K562 (cell line): ENCODE data around the gene JKAMP.

Experiments used
- CEBPB ChIP-seq: fragments of 450-650 bp; IDR thresholded peaks from 2 replicates; pipeline ENCODE4 v1.6.1; 2016; ENCODE audit warnings: missing genetic modification characterization, missing compliant biosample characterization
- EZH2 ChIP-seq: IDR thresholded peaks from 2 replicates; pipeline ENCODE4 v1.6.1; 2012; ENCODE audit warnings: low read depth, mild to moderate bottlenecking, inconsistent platforms, low read length, borderline replicate concordance
- FOXA1 ChIP-seq: fragments of 450-650 bp; IDR thresholded peaks from 2 replicates; pipeline ENCODE4 v1.6.1; 2016; ENCODE audit warnings: mild to moderate bottlenecking, borderline replicate concordance
- FOXP1 ChIP-seq: sonication (generic); formaldehyde crosslinking; IDR thresholded peaks from 2 replicates; pipeline ENCODE4 v1.8.0; 2022; ENCODE audit warnings: mild to moderate bottlenecking, missing genetic modification reagents
- HDAC1 ChIP-seq, 2 experiments: fragments of 450-650 bp; IDR thresholded peaks; 2 replicates each; pipeline ENCODE4 v1.6.1; 2016 to 2017; ENCODE audit warnings: inconsistent platforms in 1 of 2, mild to moderate bottlenecking in 1 of 2, moderate library complexity in 1 of 2
- IRF1 ChIP-seq: sonication (generic); formaldehyde crosslinking; IDR thresholded peaks from 2 replicates; pipeline ENCODE4 v1.8.0; 2022; ENCODE audit warnings: missing genetic modification reagents, mild to moderate bottlenecking, borderline replicate concordance
- MAX ChIP-seq: sonication (generic); formaldehyde crosslinking; IDR thresholded peaks from 2 replicates; pipeline ENCODE4 v1.9.0; 2022; ENCODE audit warnings: mild to moderate bottlenecking, missing genetic modification reagents
- MCM2 ChIP-seq: fragments of 450-650 bp; IDR thresholded peaks from 2 replicates; pipeline ENCODE4 v1.6.1; 2017; ENCODE audit warnings: low read depth, mild to moderate bottlenecking
- REST ChIP-seq, 2 experiments: fragments of 450-650 bp; formaldehyde crosslinking in 1 of 2; IDR thresholded peaks; 2 replicates each; pipeline versions ENCODE4 v1.4.0 to v1.6.1; 2014 to 2020; ENCODE audit warnings: mild to moderate bottlenecking in 2 of 2, borderline replicate concordance in 1 of 2, low read depth in 1 of 2
- SP2 ChIP-seq: IDR thresholded peaks from 2 replicates; pipeline ENCODE4 v1.6.1; 2011; ENCODE audit warnings: mild to moderate bottlenecking, low read depth, low read length, moderate library complexity; ENCODE audit not compliant: poor library complexity, severe bottlenecking; ENCODE audit errors: extremely low read depth
- USF2 ChIP-seq: sonication (generic); formaldehyde crosslinking; IDR thresholded peaks from 2 replicates; pipeline ENCODE4 v1.5.0; 2020; ENCODE audit warnings: missing genetic modification reagents
- ZKSCAN8 ChIP-seq: fragments of 200-800 bp; sonication (Bioruptor generic); IDR thresholded peaks from 2 replicates; pipeline ENCODE4 v1.6.1; 2016; ENCODE audit warnings: missing genetic modification characterization, missing compliant biosample characterization

GRCh38 chr14:59435101-59435500 lies 49.2 kb upstream of the JKAMP start:
- no peak for TF ChIP-seq CEBPB (tag)
- no peak for TF ChIP-seq MAX
- no peak for TF ChIP-seq USF2 (CRISPR knock-in tag)
- TF ChIP-seq SP2, result no peak
- no peak for TF ChIP-seq FOXA1
- TF ChIP-seq ZKSCAN8 (CRISPR knock-in tag), result no peak
- TF ChIP-seq EZH2, result no peak
- TF ChIP-seq MCM2, result no peak
- TF ChIP-seq HDAC1 (IDR thresholded peaks at IDR 0.05), result no peak
- no peak for TF ChIP-seq REST (IDR thresholded peaks at IDR 0.05; ENCODE audit: borderline replicate concordance)
- TF ChIP-seq REST (CRISPR knock-in tag; IDR thresholded peaks at IDR 0.05; ENCODE audit: low read depth), result no peak
- TF ChIP-seq FOXP1, result no peak
- TF ChIP-seq IRF1 (CRISPR knock-in tag), result no peak
